HCT116 (cell line): ENCODE measurements around the gene HS6ST3. TPM values are rescaled to one million over a fixed set of nuclear protein-coding genes. Genes with fewer than 3 reads are reported as not detected.

ENCODE experiments used
- ATAC-seq: fragments of 200-7000 bp; cut with Tn5 transposase; 2 replicates; pipeline ENCODE4 v1.9.1; 2020; ENCODE audit warnings: mild to moderate bottlenecking, moderate library complexity
- BruUV-seq: library from RNA; stranded (reverse); fragments of 400-500 nt; replicated peaks from 2 replicates; lab custom pipeline; 2021; lab: Mats Ljungman, UMichigan
- CTCF ChIA-PET: fragments of 300-600 bp; sonication (Branson Sonifier 250); formaldehyde crosslinking; loops from one replicate; lab custom pipeline; 2021; ENCODE audit warnings: antibody characterized with exemption; lab: Charles Lee
- POLR2A ChIA-PET: fragments of 300-600, 350-600 bp; sonication (Branson Sonifier 250); formaldehyde crosslinking; loops from one replicate; lab custom pipeline; 2021; ENCODE audit warnings: antibody characterized with exemption; lab: Charles Lee
- RAD21 ChIA-PET, 2 experiments: fragments of 300-600 bp; sonication (Branson Sonifier 250); formaldehyde crosslinking; loops; one replicate each; lab custom pipeline; 2023; ENCODE audit warnings: low total read pairs in 2 of 2; ENCODE audit not compliant: uncharacterized antibody in 2 of 2, unreplicated experiment in 2 of 2, low non-redundant PET in 1 of 2; lab: Charles Lee
- DNase-seq: peaks from one replicate; pipeline ENCODE4 v3.0.0-alpha.2; 2010; ENCODE audit warnings: low read depth, low spot score
- H2AFZ ChIP-seq: fragments of 200-600 bp; shearing (Covaris generic), sonication (generic); 2 replicates; pipeline ENCODE4 v1.6.1; 2017; ENCODE audit warnings: low read depth, mixed run types, mixed read lengths, antibody characterized with exemption, low read length; ENCODE audit not compliant: poor library complexity, severe bottlenecking
- H3K27ac ChIP-seq: 2 replicates; pipeline ENCODE4 v1.5.1; 2012; ENCODE audit warnings: low read depth, low read length
- H3K27me3 ChIP-seq: fragments of 200-600 bp; sonication (generic); 2 replicates; pipeline ENCODE4 v1.6.1; 2016; ENCODE audit warnings: mixed run types, low read length, mixed read lengths; ENCODE audit not compliant: insufficient read depth
- H3K36me3 ChIP-seq, 2 experiments: fragments of 200-500 bp in 1 of 2; fragments of 200-600 bp in 1 of 2; sonication (Bioruptor generic) in 1 of 2; sonication (generic) in 1 of 2; 2 replicates each; pipeline versions ENCODE4 v1.5.1 to v1.6.1; 2014 to 2016; ENCODE audit warnings: low read length in 2 of 2, inconsistent platforms in 1 of 2, mixed read lengths in 1 of 2, mixed run types in 1 of 2; ENCODE audit not compliant: insufficient read depth in 2 of 2, control insufficient read depth in 1 of 2
- H3K4me1 ChIP-seq, 2 experiments: fragments of 200-600 bp in 1 of 2; sonication (generic) in 1 of 2; 2 replicates each; pipeline versions ENCODE4 v1.5.1 to v1.6.1; 2012 to 2017; ENCODE audit warnings: low read length in 2 of 2, inconsistent platforms in 1 of 2, mild to moderate bottlenecking in 1 of 2, mixed read lengths in 1 of 2, mixed run types in 1 of 2, moderate library complexity in 1 of 2; ENCODE audit not compliant: insufficient read depth in 2 of 2, control insufficient read depth in 1 of 2
- H3K4me2 ChIP-seq: fragments of 200-600 bp; sonication (generic); 2 replicates; pipeline ENCODE4 v1.6.1; 2017; ENCODE audit warnings: mixed run types, low read length, mixed read lengths
- H3K4me3 ChIP-seq, 2 experiments: fragments of 200-600 bp in 1 of 2; sonication (generic) in 1 of 2; replicated peaks in 1 of 2; 2 replicates each; pipeline ENCODE4 v1.5.1; 2011 to 2016; ENCODE audit warnings: low read length in 2 of 2, control low read depth in 1 of 2, low read depth in 1 of 2, mild to moderate bottlenecking in 1 of 2, mixed read lengths in 1 of 2, mixed run types in 1 of 2
- H3K79me2 ChIP-seq: fragments of 200-600 bp; sonication (generic); 2 replicates; pipeline ENCODE4 v1.6.1; 2017; ENCODE audit warnings: mild to moderate bottlenecking, mixed run types, low read length, moderate library complexity, mixed read lengths; ENCODE audit not compliant: insufficient read depth
- H3K9ac ChIP-seq: fragments of 200-600 bp; sonication (generic); 2 replicates; pipeline ENCODE4 v1.6.1; 2016; ENCODE audit warnings: low read length, mixed read lengths
- H3K9me2 ChIP-seq: fragments of 200-600 bp; sonication (generic), shearing (Covaris generic); 2 replicates; pipeline ENCODE4 v1.6.1; 2017; ENCODE audit warnings: mixed run types, mild to moderate bottlenecking, moderate library complexity; ENCODE audit not compliant: insufficient read depth
- H3K9me3 ChIP-seq, 2 experiments: fragments of 200-500 bp in 1 of 2; fragments of 200-600 bp in 1 of 2; sonication (Bioruptor generic) in 1 of 2; sonication (generic) in 1 of 2; 2 replicates each; pipeline ENCODE4 v1.6.1; 2014 to 2017; ENCODE audit warnings: low read length in 2 of 2, mixed read lengths in 2 of 2, inconsistent platforms in 1 of 2, low read depth in 1 of 2, mild to moderate bottlenecking in 1 of 2, mixed run types in 1 of 2, moderate library complexity in 1 of 2; ENCODE audit not compliant: control insufficient read depth in 1 of 2, insufficient read depth in 1 of 2
- H4K20me1 ChIP-seq: fragments of 200-600 bp; sonication (generic), shearing (Covaris generic); 2 replicates; pipeline ENCODE4 v1.6.1; 2017; ENCODE audit warnings: mixed run types, mild to moderate bottlenecking, moderate library complexity; ENCODE audit not compliant: insufficient read depth
- CBX3 ChIP-seq: IDR thresholded peaks from 2 replicates; pipeline ENCODE4 v1.6.1; 2012; ENCODE audit warnings: low read depth
- CEBPB ChIP-seq: IDR thresholded peaks from 2 replicates; pipeline ENCODE4 v1.6.1; 2012; ENCODE audit warnings: low read depth
- EGR1 ChIP-seq: IDR thresholded peaks from 2 replicates; pipeline ENCODE4 v1.6.1; 2012; ENCODE audit warnings: low read depth
- EZH2phosphoT487 ChIP-seq: fragments of 200-600 bp; IDR thresholded peaks from 2 replicates; pipeline ENCODE4 v1.6.1; 2018; ENCODE audit warnings: antibody characterized with exemption, borderline replicate concordance
- FOSL1 ChIP-seq: IDR thresholded peaks from 2 replicates; pipeline ENCODE4 v1.6.1; 2012; ENCODE audit warnings: low read depth
- JUND ChIP-seq: IDR thresholded peaks from 2 replicates; pipeline ENCODE4 v1.6.1; 2012
- POLR2AphosphoS5 ChIP-seq: IDR thresholded peaks from 2 replicates; pipeline ENCODE4 v1.6.1; 2011; ENCODE audit warnings: mild to moderate bottlenecking, low read depth, low read length, moderate library complexity
- SP1 ChIP-seq: IDR thresholded peaks from 2 replicates; pipeline ENCODE4 v1.6.1; 2012; ENCODE audit warnings: low read depth
- SRF ChIP-seq: IDR thresholded peaks from 2 replicates; pipeline ENCODE4 v1.6.1; 2012; ENCODE audit warnings: low read depth
- TCF7L2 ChIP-seq: IDR thresholded peaks from 2 replicates; pipeline ENCODE4 v1.7.0; 2011; ENCODE audit warnings: borderline replicate concordance, inconsistent platforms; ENCODE audit not compliant: insufficient read depth, insufficient read length; ENCODE audit errors: extremely low read depth
- ZFX ChIP-seq: fragments of 450-650 bp; IDR thresholded peaks from 2 replicates; pipeline ENCODE4 v1.6.1; 2017
- ZNF274 ChIP-seq: fragments of 200-500 bp; sonication (Bioruptor generic); IDR thresholded peaks from 2 replicates; pipeline ENCODE4 v1.6.1; 2014; ENCODE audit warnings: mild to moderate bottlenecking, low read depth, low read length, inconsistent platforms
- intact Hi-C: fragments of 100-400 bp; cut with micrococcal nuclease; formaldehyde crosslinking; loops from 2 replicates; pipeline ENCODE4 v1.10.0; 2022
- total RNA-seq: library from RNA; stranded (reverse); gene quantifications from one replicate; pipeline ENCODE4 v1.2.1, GENCODE V29; 2021; ENCODE audit not compliant: unreplicated experiment
- TF ChIP-seq, protein P1 (sequence below): IDR thresholded peaks from 2 replicates; pipeline ENCODE4 v1.6.1; 2012
- TF ChIP-seq, protein P2 (sequence below): IDR thresholded peaks from 2 replicates; pipeline ENCODE4 v1.6.1; 2012; ENCODE audit warnings: low read depth
- TF ChIP-seq, protein P3 (sequence below): IDR thresholded peaks from 2 replicates; pipeline ENCODE4 v1.6.1; 2012

HS6ST3 gene
- total RNA-seq, 1 experiment from 2014 or later: 0.10 TPM

DNA sequence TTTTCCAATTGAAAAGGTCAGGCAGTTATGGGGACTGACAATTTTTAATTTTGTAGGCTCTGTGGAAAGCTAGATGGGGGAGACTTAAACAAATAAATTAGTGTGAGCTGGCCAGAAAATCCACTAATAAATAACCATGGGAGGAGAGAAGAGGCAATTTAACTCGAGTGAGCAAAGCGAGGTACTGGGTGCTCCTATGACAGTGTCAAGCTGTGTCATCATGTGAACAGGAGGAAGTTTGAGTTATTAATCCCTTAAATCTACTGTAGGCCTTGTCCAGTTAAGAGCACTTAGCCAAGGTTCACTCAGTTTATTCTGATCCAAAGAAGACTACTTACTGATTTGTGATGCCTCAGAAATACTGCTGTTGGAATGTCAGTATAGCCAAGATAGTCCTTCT lies 781.6 kb downstream of the HS6ST3 start:
- H3K4me1 ChIP-seq: no peaks in the 10 kb centered on the region
- H3K27ac ChIP-seq: no peak overlapping the region
- peaks cover 8% of the 10 kb centered on the region; the same call in 1 of the 2 replicates for H3K27me3 ChIP-seq
- H2AFZ ChIP-seq: no peak overlapping the region
- no TSS peak for BruUV-seq
- H3K36me3 ChIP-seq: no peaks in the 10 kb centered on the region; a peak in 1 of 4 replicates
- POLR2A ChIA-PET: no interaction called here
- TF ChIP-seq TCF7L2: no peak
- no peak for TF ChIP-seq SRF
- TF ChIP-seq SP1: no peak
- TF ChIP-seq JUND: no peak
- TF ChIP-seq, protein P1, sequence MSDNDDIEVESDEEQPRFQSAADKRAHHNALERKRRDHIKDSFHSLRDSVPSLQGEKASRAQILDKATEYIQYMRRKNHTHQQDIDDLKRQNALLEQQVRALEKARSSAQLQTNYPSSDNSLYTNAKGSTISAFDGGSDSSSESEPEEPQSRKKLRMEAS: no peak
- no peak for TF ChIP-seq EZH2phosphoT487
- TF ChIP-seq, protein P2, sequence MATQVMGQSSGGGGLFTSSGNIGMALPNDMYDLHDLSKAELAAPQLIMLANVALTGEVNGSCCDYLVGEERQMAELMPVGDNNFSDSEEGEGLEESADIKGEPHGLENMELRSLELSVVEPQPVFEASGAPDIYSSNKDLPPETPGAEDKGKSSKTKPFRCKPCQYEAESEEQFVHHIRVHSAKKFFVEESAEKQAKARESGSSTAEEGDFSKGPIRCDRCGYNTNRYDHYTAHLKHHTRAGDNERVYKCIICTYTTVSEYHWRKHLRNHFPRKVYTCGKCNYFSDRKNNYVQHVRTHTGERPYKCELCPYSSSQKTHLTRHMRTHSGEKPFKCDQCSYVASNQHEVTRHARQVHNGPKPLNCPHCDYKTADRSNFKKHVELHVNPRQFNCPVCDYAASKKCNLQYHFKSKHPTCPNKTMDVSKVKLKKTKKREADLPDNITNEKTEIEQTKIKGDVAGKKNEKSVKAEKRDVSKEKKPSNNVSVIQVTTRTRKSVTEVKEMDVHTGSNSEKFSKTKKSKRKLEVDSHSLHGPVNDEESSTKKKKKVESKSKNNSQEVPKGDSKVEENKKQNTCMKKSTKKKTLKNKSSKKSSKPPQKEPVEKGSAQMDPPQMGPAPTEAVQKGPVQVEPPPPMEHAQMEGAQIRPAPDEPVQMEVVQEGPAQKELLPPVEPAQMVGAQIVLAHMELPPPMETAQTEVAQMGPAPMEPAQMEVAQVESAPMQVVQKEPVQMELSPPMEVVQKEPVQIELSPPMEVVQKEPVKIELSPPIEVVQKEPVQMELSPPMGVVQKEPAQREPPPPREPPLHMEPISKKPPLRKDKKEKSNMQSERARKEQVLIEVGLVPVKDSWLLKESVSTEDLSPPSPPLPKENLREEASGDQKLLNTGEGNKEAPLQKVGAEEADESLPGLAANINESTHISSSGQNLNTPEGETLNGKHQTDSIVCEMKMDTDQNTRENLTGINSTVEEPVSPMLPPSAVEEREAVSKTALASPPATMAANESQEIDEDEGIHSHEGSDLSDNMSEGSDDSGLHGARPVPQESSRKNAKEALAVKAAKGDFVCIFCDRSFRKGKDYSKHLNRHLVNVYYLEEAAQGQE: no peak
- TF ChIP-seq POLR2AphosphoS5: no peak
- no peak for TF ChIP-seq FOSL1
- TF ChIP-seq, protein P3, sequence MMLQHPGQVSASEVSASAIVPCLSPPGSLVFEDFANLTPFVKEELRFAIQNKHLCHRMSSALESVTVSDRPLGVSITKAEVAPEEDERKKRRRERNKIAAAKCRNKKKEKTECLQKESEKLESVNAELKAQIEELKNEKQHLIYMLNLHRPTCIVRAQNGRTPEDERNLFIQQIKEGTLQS: no peak
- no peak for TF ChIP-seq CEBPB
- TF ChIP-seq ZNF274: no peak
- TF ChIP-seq CBX3: no peak
- TF ChIP-seq EGR1: no peak
- TF ChIP-seq ZFX: no peak
- H4K20me1 ChIP-seq: no peaks in the 10 kb centered on the region
- intact Hi-C loops: no loop called here
- ATAC-seq: no peak
- H3K79me2 ChIP-seq: no peaks in the 10 kb centered on the region
- H3K9ac ChIP-seq: no peak overlapping the region
- no peak overlapping the region for H3K4me3 ChIP-seq
- no peak for DNase-seq
- RAD21 ChIA-PET: no interaction called here
- CTCF ChIA-PET: no interaction called here
- H3K4me2 ChIP-seq: no peak overlapping the region
- no peaks in the 10 kb centered on the region for H3K9me2 ChIP-seq
- no peaks in the 10 kb centered on the region for H3K9me3 ChIP-seq
